CD4-positive, alpha-beta memory T cell (primary cell): ENCODE results near the gene HEATR3. TPM values are rescaled to one million over a fixed set of nuclear protein-coding genes. Genes with fewer than 3 reads are reported as not detected.

Experiments
- CTCF ChIA-PET: fragments of 350-600 bp; sonication (Branson Sonifier 250); formaldehyde crosslinking; loops from one replicate; lab custom pipeline; 2021; ENCODE audit warnings: inconsistent platforms; ENCODE audit not compliant: partially characterized antibody; lab: Charles Lee
- POLR2A ChIA-PET: fragments of 350-600 bp; sonication (Branson Sonifier 250); formaldehyde crosslinking; loops from one replicate; lab custom pipeline; 2021; ENCODE audit not compliant: partially characterized antibody; lab: Charles Lee
- DNase-seq, 5 donors: peaks; one replicate each; pipeline versions ENCODE4 v3.0.0 to v3.0.0-alpha.2; 2020 to 2022; ENCODE audit warnings: mixed read lengths in 1 of 5
- H3K27ac ChIP-seq: one replicate; pipeline ENCODE4 v1.7.0; 2013; ENCODE audit warnings: low read depth, low read length
- H3K27me3 ChIP-seq: 2 replicates; pipeline ENCODE4 v1.7.0; 2013; ENCODE audit warnings: mild to moderate bottlenecking, low read length, moderate library complexity; ENCODE audit not compliant: insufficient read depth
- H3K36me3 ChIP-seq: 2 replicates; pipeline ENCODE4 v1.7.0; 2013; ENCODE audit warnings: mild to moderate bottlenecking, low read length, moderate library complexity; ENCODE audit not compliant: insufficient read depth
- H3K4me1 ChIP-seq: 2 replicates; pipeline ENCODE4 v1.7.0; 2013; ENCODE audit warnings: mild to moderate bottlenecking, low read length, moderate library complexity; ENCODE audit not compliant: insufficient read depth
- H3K4me3 ChIP-seq, 2 donors: one replicate each; pipeline ENCODE4 v1.7.0; 2013; ENCODE audit warnings: low read length in 2 of 2, mild to moderate bottlenecking in 1 of 2
- H3K9me3 ChIP-seq, 2 donors: one replicate each; pipeline ENCODE4 v1.7.0; 2013; ENCODE audit warnings: low read length in 2 of 2, control low read depth in 1 of 2; ENCODE audit not compliant: control insufficient read depth in 1 of 2
- H3K27ac Mint-ChIP-seq, 7 donors: one replicate each; pipeline ENCODE4 v1.8.0; 2020 to 2021; ENCODE audit warnings: mixed read lengths in 7 of 7, mild to moderate bottlenecking in 6 of 7, inconsistent platforms in 3 of 7, moderate library complexity in 3 of 7
- H3K27me3 Mint-ChIP-seq, 2 donors: one replicate each; pipeline ENCODE4 v1.8.0; 2020 to 2021; ENCODE audit warnings: mixed read lengths in 2 of 2
- H3K36me3 Mint-ChIP-seq, 2 donors: one replicate each; pipeline ENCODE4 v1.8.0; 2020 to 2021; ENCODE audit warnings: mixed read lengths in 2 of 2, inconsistent platforms in 1 of 2, mild to moderate bottlenecking in 1 of 2
- H3K4me1 Mint-ChIP-seq, 4 donors: one replicate each; pipeline ENCODE4 v1.8.0; 2020 to 2021; ENCODE audit warnings: mixed read lengths in 4 of 4, mild to moderate bottlenecking in 1 of 4
- H3K4me3 Mint-ChIP-seq, 8 donors: one replicate each; pipeline ENCODE4 v1.8.0; 2020 to 2021; ENCODE audit warnings: mixed read lengths in 8 of 8, mild to moderate bottlenecking in 7 of 8, moderate library complexity in 6 of 8, inconsistent platforms in 3 of 8
- H3K9me3 Mint-ChIP-seq, 8 donors: one replicate each; pipeline ENCODE4 v1.8.0; 2020 to 2021; ENCODE audit warnings: mixed read lengths in 8 of 8, mild to moderate bottlenecking in 5 of 8, inconsistent platforms in 3 of 8, moderate library complexity in 1 of 8
- intact Hi-C: fragments of 100-400 bp; cut with micrococcal nuclease; formaldehyde crosslinking; loops from one replicate; pipeline ENCODE4 v1.15.1; 2023
- polyA plus RNA-seq, 2 donors: library from polyadenylated mRNA; unstranded; fragments of 300-500 nt; fragmentation: Illumina TruSeq; gene quantifications; one replicate each; pipeline ENCODE4 v1.2.3, GENCODE V29; 2021
- total RNA-seq, 2 experiments: library from RNA; stranded (reverse); gene quantifications; one replicate each; pipeline ENCODE4 v1.2.3, GENCODE V29; 2021

The HEATR3 gene
- total and polyA plus RNA-seq, 4 experiments from 2014 or later = 3.2 to 25.6 (median 13.1) TPM

GRCh38 chr16:50151756-50152155 lies 86.0 kb downstream of the HEATR3 start:
- Histone ChIP-seq H3K27ac (peak overlapping the region; percentile 89), H3K4me3 (peak overlapping the region; percentile 84 to 93), H3K27me3 (no peaks in the 10 kb centered on the region), H3K36me3 (no peaks in the 10 kb centered on the region), H3K4me1 (peaks cover 38% of the 10 kb centered on the region), H3K9me3 (no peaks in the 10 kb centered on the region)
- DNase-seq = no peak
- POLR2A ChIA-PET = interaction anchor here (0.8 to 2.5 kb wide), 16 partner anchors 9 to 637 kb away, joined by 3 to 23 read pairs (median 4); partner anchors contain the start of genes CNEP1R1, HEATR3 and SNX20
- Mint-ChIP-seq H3K27me3 (no peaks in the 10 kb centered on the region), H3K36me3 (peaks cover 0 to 20% of the 10 kb centered on the region in 2 donors), H3K9me3 (no peaks in the 10 kb centered on the region), H3K4me3 (peak overlapping the region; percentile 91 to 97 (median 94)), H3K4me1 (peaks cover 20 to 34% (median 28%) of the 10 kb centered on the region in 4 donors), H3K27ac (peak overlapping the region; percentile 93 to 99 (median 97))
- intact Hi-C loops = loop anchor here (1.0 to 5.0 kb wide), 7 partner anchors 59 to 589 kb away; partner anchors contain the start of genes ADCY7, BRD7, CNEP1R1 and NKD1
- CTCF ChIA-PET = interaction anchor here (0.6 to 1.6 kb wide), 6 partner anchors 10 to 305 kb away, joined by 3 to 5 read pairs (median 4); partner anchors contain the start of genes CNEP1R1 and HEATR3

DNA sequence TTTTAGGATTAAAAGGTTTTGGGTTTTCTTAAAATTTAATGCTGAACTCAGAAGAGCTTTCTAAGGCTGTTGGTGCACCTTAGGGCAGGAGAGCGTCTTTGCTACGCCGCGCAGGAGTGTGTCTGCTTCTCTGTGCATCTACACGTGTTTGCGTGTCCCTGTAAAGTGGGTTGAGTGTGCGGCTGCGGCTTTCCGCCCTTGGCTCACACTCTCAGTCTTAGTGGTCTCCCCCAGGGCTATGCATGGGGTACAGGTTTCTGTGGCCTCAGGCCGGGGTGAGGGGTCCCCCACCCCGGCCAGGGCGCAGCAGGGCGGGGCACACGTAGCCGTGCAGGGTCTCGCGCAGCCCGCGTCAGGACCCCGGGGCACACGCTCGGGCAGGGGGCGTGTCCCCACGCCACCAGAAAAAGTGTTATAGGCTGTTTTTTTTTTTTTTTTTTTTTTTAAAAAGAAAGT lies 86.6 kb downstream of the HEATR3 start:
- peaks cover 3 to 23% of the 10 kb centered on the region in 2 donors for H3K36me3 Mint-ChIP-seq
- peak overlapping the region; percentile 93 to 99 (median 97) for H3K27ac Mint-ChIP-seq
- DNase-seq = peak in 4 of 5 donors; percentile 74 to 83 (median 77)
- Histone ChIP-seq H3K4me3 (peak overlapping the region; percentile 84 to 93), H3K27ac (peak overlapping the region; percentile 89), H3K4me1 (peaks cover 43% of the 10 kb centered on the region), H3K36me3 (no peaks in the 10 kb centered on the region), H3K9me3 (no peaks in the 10 kb centered on the region), H3K27me3 (no peaks in the 10 kb centered on the region)
- H3K9me3 Mint-ChIP-seq = no peaks in the 10 kb centered on the region
- intact Hi-C loops = loop anchor here (1.0 to 5.0 kb wide), 7 partner anchors 58 to 588 kb away; partner anchors contain the start of genes ADCY7, BRD7, CNEP1R1 and NKD1
- H3K4me3 Mint-ChIP-seq = peak overlapping the region; percentile 91 to 97 (median 94)
- peaks cover 25 to 40% (median 33%) of the 10 kb centered on the region in 4 donors for H3K4me1 Mint-ChIP-seq
- H3K27me3 Mint-ChIP-seq = no peaks in the 10 kb centered on the region
- ChIA-PET CTCF (interaction anchor here (0.6 to 1.6 kb wide), 5 partner anchors 11 to 127 kb away, joined by 3 to 5 read pairs (median 4); partner anchors contain the start of genes CNEP1R1 and HEATR3), POLR2A (interaction anchor here (0.8 to 2.5 kb wide), 19 partner anchors 8 to 637 kb away, joined by 3 to 23 read pairs (median 4); partner anchors contain the start of genes CNEP1R1, HEATR3 and SNX20)

- intact Hi-C loops = loop anchor here (1.0 to 5.0 kb wide), 7 partner anchors 58 to 588 kb away; partner anchors contain the start of genes ADCY7, BRD7, CNEP1R1 and NKD1
- POLR2A ChIA-PET = interaction anchor here (0.6 to 2.5 kb wide), 13 partner anchors 9 to 528 kb away, joined by 3 to 23 read pairs (median 5); partner anchors contain the start of genes CNEP1R1, HEATR3 and SNX20
- Mint-ChIP-seq H3K4me3 (peak within 1 kb of the TSS; percentile 91 to 97 (median 94)), H3K36me3 (peaks cover 3 to 23% of the 10 kb centered on the region in 2 donors), H3K4me1 (peaks cover 25 to 41% (median 34%) of the 10 kb centered on the region in 4 donors), H3K27ac (peak within 1 kb of the TSS; percentile 93 to 99 (median 97)), H3K27me3 (no peaks in the 10 kb centered on the region), H3K9me3 (no peaks in the 10 kb centered on the region)
- H3K27ac ChIP-seq = peak within 1 kb of the TSS; percentile 89
- H3K4me1 ChIP-seq = peaks cover 48% of the 10 kb centered on the region
- DNase-seq = peak; percentile 92 to 95 (median 94)
- H3K27me3 ChIP-seq = no peaks in the 10 kb centered on the region
- H3K36me3 ChIP-seq = no peaks in the 10 kb centered on the region
- H3K9me3 ChIP-seq = no peaks in the 10 kb centered on the region
- H3K4me3 ChIP-seq = peak within 1 kb of the TSS; percentile 84 to 93
- CTCF ChIA-PET = interaction anchor here (1.4 to 1.6 kb wide), 2 partner anchors 12 to 87 kb away, joined by 4 to 5 read pairs; partner anchors contain the start of gene HEATR3
Observed at GRCh38 chr16:50152807-50153595, 87.2 kb downstream of the HEATR3 start, which contains the start of gene TENT4B. Gene TENT4B, plus strand, starts transcription at chr16:50153306. Its CDS starts 316 bp downstream, at chr16:50153622.

DNA sequence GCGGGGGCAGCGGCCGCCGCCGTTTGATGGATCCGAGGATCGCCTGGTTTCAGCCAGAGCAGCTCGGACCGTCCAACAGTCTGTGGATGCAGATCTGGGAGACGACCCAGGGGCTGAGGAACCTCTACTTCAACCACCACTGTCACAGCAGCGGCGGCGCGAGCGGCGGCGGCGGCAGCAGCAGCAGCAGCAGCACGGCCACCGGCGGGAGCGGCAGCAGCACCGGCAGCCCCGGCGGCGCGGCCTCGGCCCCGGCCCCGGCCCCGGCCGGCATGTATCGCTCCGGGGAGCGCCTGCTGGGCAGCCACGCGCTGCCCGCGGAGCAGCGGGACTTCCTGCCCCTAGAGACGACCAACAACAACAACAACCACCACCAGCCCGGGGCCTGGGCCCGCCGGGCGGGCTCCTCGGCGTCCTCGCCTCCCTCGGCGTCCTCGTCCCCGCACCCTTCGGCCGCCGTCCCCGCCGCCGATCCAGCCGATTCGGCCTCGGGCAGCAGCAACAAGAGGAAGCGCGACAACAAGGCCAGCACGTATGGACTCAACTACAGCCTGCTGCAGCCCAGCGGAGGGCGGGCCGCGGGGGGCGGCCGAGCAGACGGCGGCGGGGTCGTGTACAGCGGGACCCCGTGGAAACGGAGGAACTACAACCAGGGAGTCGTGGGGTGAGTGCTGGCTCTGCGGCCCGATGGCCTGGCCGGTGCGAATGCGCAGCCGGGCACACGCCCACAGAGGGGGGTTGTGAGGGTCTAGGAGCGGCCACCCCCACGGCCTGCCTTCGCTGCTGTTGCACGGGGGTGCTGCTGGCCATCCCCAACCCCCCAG lies 88.0 kb downstream of the HEATR3 start:
- H3K36me3 Mint-ChIP-seq = peaks cover 3 to 25% of the 10 kb centered on the region in 2 donors
- H3K27me3 Mint-ChIP-seq = no peaks in the 10 kb centered on the region
- no peaks in the 10 kb centered on the region for H3K9me3 Mint-ChIP-seq
- POLR2A ChIA-PET = interaction anchor here (1.6 to 2.2 kb wide), 2 partner anchors 13 to 128 kb away, joined by 4 to 12 read pairs; partner anchors contain the start of gene CNEP1R1
- peak overlapping the region in 6 of 7 donors; percentile 79 to 96 (median 87) for H3K27ac Mint-ChIP-seq
- no peak for DNase-seq
- no peaks in the 10 kb centered on the region for H3K9me3 ChIP-seq
- peaks cover 54% of the 10 kb centered on the region for H3K4me1 ChIP-seq
- intact Hi-C loops = loop anchor here (2.0 to 5.0 kb wide), 5 partner anchors 57 to 587 kb away; partner anchors contain the start of genes ADCY7, BRD7 and NKD1
- H3K4me1 Mint-ChIP-seq = peaks cover 31 to 49% (median 41%) of the 10 kb centered on the region in 4 donors
- peak overlapping the region; percentile 7 to 73 for H3K4me3 ChIP-seq
- H3K4me3 Mint-ChIP-seq = peak overlapping the region; percentile 78 to 97 (median 89)
- H3K27me3 ChIP-seq = no peaks in the 10 kb centered on the region
- peak overlapping the region; percentile 63 for H3K27ac ChIP-seq
- no peaks in the 10 kb centered on the region for H3K36me3 ChIP-seq
- CTCF ChIA-PET = no interaction called here

DNA sequence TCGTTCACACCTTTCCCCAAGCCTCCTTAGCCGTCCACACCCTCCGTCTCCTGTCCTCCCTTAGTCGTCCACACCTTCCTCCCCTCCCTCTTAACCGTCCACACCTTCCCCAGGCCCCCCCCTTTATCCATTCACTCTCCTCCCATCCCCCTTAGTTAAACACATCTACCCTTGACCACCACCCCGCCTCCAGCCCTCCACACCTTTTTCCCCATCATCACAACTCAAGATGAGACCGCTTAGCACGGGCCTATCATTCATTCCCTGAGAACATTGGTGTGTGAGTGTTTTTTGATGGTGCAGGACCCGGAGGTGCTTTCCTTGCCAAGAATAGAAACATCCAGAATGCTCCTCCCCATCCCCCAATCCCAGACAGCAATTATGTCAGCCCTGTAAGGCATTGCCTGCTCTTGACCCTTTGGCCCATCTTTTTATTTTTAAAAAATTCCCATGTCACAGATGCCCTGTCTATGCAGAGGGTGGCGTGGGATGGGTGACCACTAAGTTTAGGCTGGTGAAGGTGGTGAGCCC lies 88.7 kb downstream of the HEATR3 start:
- DNase-seq = peak in 3 of 5 donors; percentile 8 to 47 (median 9)
- no peaks in the 10 kb centered on the region for H3K9me3 ChIP-seq
- H3K9me3 Mint-ChIP-seq = no peaks in the 10 kb centered on the region
- peak overlapping the region; percentile 7 to 73 for H3K4me3 ChIP-seq
- H3K27me3 Mint-ChIP-seq = no peaks in the 10 kb centered on the region
- H3K4me1 Mint-ChIP-seq = peaks cover 36 to 56% (median 46%) of the 10 kb centered on the region in 4 donors
- H3K4me3 Mint-ChIP-seq = peak overlapping the region; percentile 78 to 97 (median 89)
- POLR2A ChIA-PET = interaction anchor here (0.9 to 1.4 kb wide), 3 partner anchors 56 to 587 kb away, joined by 3 to 6 read pairs (median 3); partner anchors contain the start of genes CNEP1R1 and CYLD
- CTCF ChIA-PET = interaction anchor here (1.6 to 3.5 kb wide), 2 partner anchors 13 to 129 kb away, joined by 4 to 10 read pairs; partner anchors contain the start of gene CNEP1R1
- no peaks in the 10 kb centered on the region for H3K36me3 ChIP-seq
- peak overlapping the region; percentile 63 for H3K27ac ChIP-seq
- H3K27ac Mint-ChIP-seq = peak overlapping the region; percentile 79 to 96 (median 86)
- H3K36me3 Mint-ChIP-seq = peaks cover 3 to 25% of the 10 kb centered on the region in 2 donors
- intact Hi-C loops = loop anchor here (5.0 kb wide), 3 partner anchors 113 to 393 kb away; partner anchors contain the start of genes ADCY7, BRD7 and NKD1
- H3K4me1 ChIP-seq = peaks cover 61% of the 10 kb centered on the region
- no peaks in the 10 kb centered on the region for H3K27me3 ChIP-seq
